ENCODE measurements around the gene KRTAP12-1.

- TF ChIP-seq CTCF (IDR thresholded peaks at IDR 0.05) (no peak), EZH2 (IDR thresholded peaks at IDR 0.05; ENCODE audit: borderline replicate concordance, insufficient read depth, low read depth, low read length, poor library complexity, severe bottlenecking) (no peak)
These were observed 4.2 kb upstream of the KRTAP12-1 start for GRCh38 chr21:44686000-44686781.
